NB4 (cell line): ENCODE results near the gene GRHL3.

Source experiments
- CTCF ChIP-seq: IDR thresholded peaks from one replicate; pipeline ENCODE4 v1.5.1; 2012; ENCODE audit warnings: low read depth, low read length
- MAX ChIP-seq: IDR thresholded peaks from 2 replicates; pipeline ENCODE4 v1.6.1; 2011; ENCODE audit warnings: low read depth, low read length
- MYC ChIP-seq: IDR thresholded peaks from 2 replicates; pipeline ENCODE4 v1.6.1; 2011; ENCODE audit warnings: low read depth, low read length
- POLR2A ChIP-seq: IDR thresholded peaks from 2 replicates; pipeline ENCODE4 v1.6.1; 2011; ENCODE audit warnings: mild to moderate bottlenecking; ENCODE audit not compliant: insufficient read length; ENCODE audit errors: extremely low read depth

- TF ChIP-seq CTCF (no peak), MYC (no peak), POLR2A (no peak), MAX (no peak)
These were observed 39.4 kb upstream of the GRHL3 start for GRCh38 chr1:24279590-24280232.
